RWPE2 (cell line): ENCODE results near the gene NF1.
"Not testable (repeated sequence)": the region's sequence is repeated elsewhere in the genome, so short reads cannot be mapped to it uniquely, and the experiment has no call there.

ENCODE experiments used
- ATAC-seq: fragments of 200-7000 bp; cut with Tn5 transposase; 3 replicates; pipeline ENCODE4 v1.9.1; 2021; ENCODE audit warnings: low read depth
- DNase-seq: peaks from one replicate; pipeline ENCODE4 v3.0.0-alpha.2; 2020; ENCODE audit warnings: low spot score
- H3K27ac ChIP-seq: fragments of 450-650 bp; 2 replicates; pipeline ENCODE4 v1.5.1; 2017; ENCODE audit warnings: mild to moderate bottlenecking; ENCODE audit not compliant: poor library complexity, severe bottlenecking
- H3K27me3 ChIP-seq: fragments of 250-450 bp; sonication (Bioruptor Pico); 2 replicates; pipeline ENCODE4 v1.5.1; 2021; ENCODE audit warnings: mild to moderate bottlenecking, moderate library complexity; ENCODE audit not compliant: insufficient read depth, poor library complexity, severe bottlenecking
- H3K36me3 ChIP-seq: fragments of 250-450 bp; sonication (Bioruptor Pico); 2 replicates; pipeline ENCODE4 v1.5.1; 2020; ENCODE audit warnings: low read depth, mild to moderate bottlenecking, moderate library complexity
- H3K4me1 ChIP-seq: fragments of 250-450 bp; sonication (Bioruptor Pico); 2 replicates; pipeline ENCODE4 v1.5.1; 2021; ENCODE audit warnings: mild to moderate bottlenecking, moderate library complexity; ENCODE audit not compliant: insufficient read depth, poor library complexity, severe bottlenecking
- H3K4me3 ChIP-seq: fragments of 250-450 bp; sonication (Bioruptor Pico); 2 replicates; pipeline ENCODE4 v1.5.1; 2021; ENCODE audit warnings: mild to moderate bottlenecking, moderate library complexity; ENCODE audit not compliant: severe bottlenecking
- H3K9me3 ChIP-seq: fragments of 250-450 bp; sonication (Bioruptor Pico); 2 replicates; pipeline ENCODE4 v1.5.1; 2021; ENCODE audit warnings: mild to moderate bottlenecking, moderate library complexity; ENCODE audit not compliant: severe bottlenecking
- CTCF ChIP-seq: fragments of 450-650 bp; IDR thresholded peaks from one replicate; pipeline ENCODE4 v1.5.1; 2017; ENCODE audit warnings: mild to moderate bottlenecking, moderate library complexity; ENCODE audit not compliant: poor library complexity, severe bottlenecking

NF1 gene

DNA sequence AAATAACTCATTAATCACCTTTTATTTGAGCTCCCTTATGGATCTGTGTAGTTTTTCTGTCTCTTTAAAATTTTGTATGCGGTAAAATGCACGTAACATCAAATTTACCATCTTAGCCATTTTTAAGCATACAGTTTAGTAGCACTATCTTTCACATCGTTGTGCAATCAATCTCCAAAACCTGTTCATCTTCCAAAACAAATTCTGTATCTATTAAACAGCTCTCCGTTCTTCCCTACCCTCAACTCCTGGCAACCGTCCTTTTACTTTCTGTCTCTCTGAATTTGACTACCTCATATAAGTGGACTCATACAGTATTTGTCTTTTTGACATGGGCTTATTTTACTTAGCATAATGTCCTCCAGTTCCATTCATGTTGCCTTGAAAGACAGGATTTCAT lies 100.5 kb downstream of the NF1 start:
- peaks cover 4% of the 10 kb centered on the region for H3K4me1 ChIP-seq
- peaks cover 23% of the 10 kb centered on the region for H3K36me3 ChIP-seq
- DNase-seq (no peak), ATAC-seq (no peak)
- TF ChIP-seq CTCF = no peak
- H3K27me3 ChIP-seq = no peaks in the 10 kb centered on the region
- H3K4me3 ChIP-seq = no peak overlapping the region
- H3K9me3 ChIP-seq = no peaks in the 10 kb centered on the region
- H3K27ac ChIP-seq = no peak overlapping the region

DNA sequence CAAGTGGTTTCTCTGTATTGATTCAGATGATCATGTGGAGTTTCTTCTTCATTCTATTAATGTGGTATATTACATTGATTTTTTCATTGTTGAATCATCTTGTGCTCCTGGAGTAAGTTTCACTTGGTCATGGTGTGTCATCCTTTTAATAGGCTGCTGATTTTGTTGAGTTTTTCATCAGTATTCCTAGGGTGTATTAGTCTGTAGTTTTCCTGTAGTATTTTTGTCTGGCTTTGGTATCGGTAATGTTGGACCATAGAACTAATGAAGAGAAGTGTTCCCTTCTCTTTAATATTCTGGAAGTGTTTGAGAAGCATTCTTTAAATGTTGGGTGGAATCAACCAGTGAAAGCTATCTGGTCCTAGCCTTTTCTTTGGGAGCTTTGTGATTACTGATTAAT lies 103.2 kb downstream of the NF1 start:
- DNase-seq (no peak), ATAC-seq (peak; percentile 58; the same call in 1 of the 3 replicates)
- H3K36me3 ChIP-seq = peaks cover 26% of the 10 kb centered on the region
- peaks cover 4% of the 10 kb centered on the region for H3K4me1 ChIP-seq
- no peaks in the 10 kb centered on the region for H3K9me3 ChIP-seq
- H3K27me3 ChIP-seq = no peaks in the 10 kb centered on the region
- no peak overlapping the region for H3K4me3 ChIP-seq
- no peak overlapping the region for H3K27ac ChIP-seq
- TF ChIP-seq CTCF = no peak

GRCh38 chr17:31198666-31199065 lies 103.9 kb downstream of the NF1 start:
- ATAC-seq, H3K27me3 ChIP-seq, H3K9me3 ChIP-seq, H3K4me1 ChIP-seq, DNase-seq, H3K4me3 ChIP-seq, H3K27ac ChIP-seq: not testable (repeated sequence)
- H3K36me3 ChIP-seq = peaks cover 27% of the 10 kb centered on the region

- no peak overlapping the region for H3K27ac ChIP-seq
- ATAC-seq (no peak), DNase-seq (no peak)
- no peaks in the 10 kb centered on the region for H3K27me3 ChIP-seq
- H3K4me1 ChIP-seq = peaks cover 4% of the 10 kb centered on the region
- TF ChIP-seq CTCF = no peak
- peaks cover 36% of the 10 kb centered on the region for H3K36me3 ChIP-seq
- no peaks in the 10 kb centered on the region for H3K9me3 ChIP-seq
- no peak overlapping the region for H3K4me3 ChIP-seq
Measured at GRCh38 chr17:31200287-31200686, 105.5 kb downstream of the NF1 start.

GRCh38 chr17:31202968-31203367 lies 108.2 kb downstream of the NF1 start:
- Histone ChIP-seq H3K9me3 (no peaks in the 10 kb centered on the region), H3K27ac (no peak overlapping the region), H3K4me3 (no peak overlapping the region), H3K27me3 (no peaks in the 10 kb centered on the region), H3K36me3 (peaks cover 61% of the 10 kb centered on the region), H3K4me1 (no peaks in the 10 kb centered on the region)
- ATAC-seq = no peak
- DNase-seq = no peak
- TF ChIP-seq CTCF = no peak
